NCI-H460 (cell line): ENCODE results near the gene AP3B2. TPM values are rescaled to one million over a fixed set of nuclear protein-coding genes. Genes with fewer than 3 reads are reported as not detected.
A peak's percentile ranks its signal among the peaks of the same experiment; 100 is the strongest.
"Not testable (repeated sequence)": the region's sequence is repeated elsewhere in the genome, so short reads cannot be mapped to it uniquely, and the experiment has no call there.

Experiments
- DNase-seq: peaks from one replicate; pipeline ENCODE4 v3.0.0-alpha.2; 2016; ENCODE audit warnings: low read depth; ENCODE audit errors: extremely low read depth
- total RNA-seq: library from RNA; depleted of rRNA; stranded (reverse); fragments of >200 nt; shearing (Covaris generic); gene quantifications from 2 replicates; pipeline ENCODE4 v1.2.3, GENCODE V29; 2014

The AP3B2 gene
- total RNA-seq, 1 experiment from 2014 or later: 0.89 TPM

- no peak for DNase-seq
These were observed 58.0 kb downstream of the AP3B2 start for GRCh38 chr15:82651708-82652107.

DNA sequence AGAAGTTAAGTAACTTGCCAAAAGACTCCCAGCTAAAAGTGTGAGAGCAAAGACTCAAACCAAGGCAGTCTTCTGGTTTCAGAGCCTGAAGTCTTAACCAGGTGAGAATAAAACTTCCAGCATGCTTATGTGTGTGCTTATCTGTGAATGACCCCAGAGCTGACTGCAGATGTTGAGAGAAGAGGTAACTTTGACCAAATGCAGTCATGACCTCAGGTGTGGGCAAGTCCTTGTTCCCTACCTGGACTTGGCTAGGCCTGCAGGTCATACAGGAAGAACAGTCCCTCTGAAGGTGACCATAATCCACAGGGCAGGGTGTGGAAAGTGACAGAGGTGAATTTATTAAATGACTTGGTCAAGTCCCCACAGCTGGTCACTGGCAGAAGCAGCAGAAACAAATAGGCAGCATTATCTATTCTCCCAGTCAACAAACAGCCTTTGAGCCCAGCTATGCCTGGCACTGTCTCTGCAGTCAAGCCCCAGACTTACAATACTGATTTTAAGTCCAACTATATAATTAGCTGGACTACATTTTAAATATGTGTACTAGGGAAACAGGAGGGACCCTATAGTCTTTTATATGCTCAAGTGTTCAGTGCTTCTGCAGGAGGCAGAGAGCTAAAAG, 59.5 kb downstream of the AP3B2 start:
- no peak for DNase-seq

DNA sequence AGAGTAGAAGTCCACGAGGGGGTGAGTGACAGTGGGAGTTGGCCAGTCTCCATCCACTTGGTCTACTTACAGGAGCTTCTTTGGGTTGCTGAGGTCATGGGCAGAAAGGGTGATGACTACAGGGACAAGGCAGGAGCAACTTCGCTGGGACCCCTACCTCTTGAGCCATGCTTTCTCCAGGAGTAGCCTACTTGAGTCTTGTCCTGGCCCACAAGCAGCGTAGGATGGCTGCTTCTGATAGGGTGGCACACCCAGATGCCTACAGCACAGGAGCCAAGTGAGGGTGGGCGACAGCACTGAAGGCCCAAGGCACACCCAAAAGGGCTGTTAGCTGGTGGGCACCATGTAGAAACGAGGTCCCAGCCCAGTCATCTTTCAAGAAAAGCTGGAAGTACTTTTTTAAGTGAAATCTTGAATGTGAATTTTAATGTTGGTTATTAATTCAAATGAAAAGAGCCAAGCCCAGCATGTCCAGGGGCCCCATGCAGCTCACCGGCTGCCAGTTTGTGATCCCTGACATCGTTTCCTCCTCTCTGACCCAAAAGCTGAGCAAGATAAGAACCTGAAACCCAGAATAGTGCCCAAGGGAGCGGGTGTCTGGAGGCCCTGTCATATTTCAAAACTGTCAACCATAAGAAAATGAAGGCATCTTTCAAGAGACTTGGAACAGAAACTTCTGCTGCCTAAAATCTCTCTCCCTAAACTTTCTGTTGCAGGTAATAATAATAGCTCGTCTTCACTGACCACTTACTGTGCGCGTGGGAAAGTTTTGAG, 60.3 kb downstream of the AP3B2 start:
- no peak for DNase-seq

DNA sequence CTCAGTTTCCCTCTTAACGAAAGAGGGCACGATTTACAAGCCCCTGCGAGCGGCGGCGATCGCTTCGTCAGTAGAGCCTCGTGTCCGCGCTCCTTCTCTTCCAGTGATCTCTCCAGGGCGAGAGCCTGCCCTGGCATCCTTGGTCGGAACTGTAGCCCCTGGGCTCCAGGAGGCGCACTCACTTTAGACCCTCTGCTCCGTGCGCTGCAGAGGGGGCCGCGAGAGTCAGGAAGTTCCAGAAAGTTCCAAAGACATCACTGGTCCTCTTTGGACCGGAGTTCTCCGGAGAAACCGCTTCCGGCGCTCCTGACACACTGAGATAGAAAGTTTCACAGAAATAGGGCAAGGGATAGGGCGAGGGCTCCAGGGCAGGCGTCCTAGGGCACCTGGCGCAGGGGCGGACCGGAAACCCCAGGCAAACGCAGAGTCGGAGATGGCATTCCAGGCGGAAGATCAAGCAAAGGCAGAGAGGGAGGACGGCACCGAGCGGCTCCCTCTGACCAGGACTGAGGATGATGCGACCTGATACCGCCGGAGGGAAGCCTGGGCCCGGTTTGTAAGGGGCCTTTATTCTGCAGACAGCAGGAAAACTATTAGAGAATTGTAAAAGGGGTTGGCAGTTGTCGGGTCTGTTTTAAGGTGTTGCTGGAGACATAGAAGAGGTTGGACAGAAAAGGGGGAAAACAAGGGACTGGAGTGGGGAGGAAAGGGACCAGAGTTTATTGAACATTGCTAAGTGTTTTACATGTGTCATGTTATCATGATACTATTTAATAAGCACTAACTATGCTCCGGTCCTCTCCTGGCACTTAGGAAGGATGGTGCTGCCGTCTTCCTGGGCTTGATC, 61.2 kb downstream of the AP3B2 start:
- DNase-seq: no peak

DNA sequence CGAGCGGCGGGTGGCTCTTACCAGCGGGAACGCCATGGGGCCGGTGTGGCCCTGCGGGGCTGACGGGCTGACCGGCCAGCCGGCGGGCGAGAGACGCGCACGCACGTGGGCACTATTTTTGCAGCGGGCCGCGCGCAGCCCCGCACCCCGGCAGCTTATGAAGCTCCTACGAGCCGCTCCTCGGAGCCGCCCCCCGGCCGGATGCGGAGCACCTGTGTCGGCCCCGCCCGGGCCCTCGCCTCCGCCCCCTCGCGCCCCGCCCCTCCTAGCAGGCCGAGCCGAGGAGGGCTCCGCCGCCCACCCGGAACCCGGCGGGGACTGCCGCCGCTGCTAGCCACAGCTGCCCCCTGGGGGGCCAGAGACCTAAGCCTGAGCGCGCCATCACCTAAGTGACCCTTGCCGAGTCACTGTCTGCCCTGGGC, 61.8 kb downstream of the AP3B2 start:
- DNase-seq: no peak

DNA sequence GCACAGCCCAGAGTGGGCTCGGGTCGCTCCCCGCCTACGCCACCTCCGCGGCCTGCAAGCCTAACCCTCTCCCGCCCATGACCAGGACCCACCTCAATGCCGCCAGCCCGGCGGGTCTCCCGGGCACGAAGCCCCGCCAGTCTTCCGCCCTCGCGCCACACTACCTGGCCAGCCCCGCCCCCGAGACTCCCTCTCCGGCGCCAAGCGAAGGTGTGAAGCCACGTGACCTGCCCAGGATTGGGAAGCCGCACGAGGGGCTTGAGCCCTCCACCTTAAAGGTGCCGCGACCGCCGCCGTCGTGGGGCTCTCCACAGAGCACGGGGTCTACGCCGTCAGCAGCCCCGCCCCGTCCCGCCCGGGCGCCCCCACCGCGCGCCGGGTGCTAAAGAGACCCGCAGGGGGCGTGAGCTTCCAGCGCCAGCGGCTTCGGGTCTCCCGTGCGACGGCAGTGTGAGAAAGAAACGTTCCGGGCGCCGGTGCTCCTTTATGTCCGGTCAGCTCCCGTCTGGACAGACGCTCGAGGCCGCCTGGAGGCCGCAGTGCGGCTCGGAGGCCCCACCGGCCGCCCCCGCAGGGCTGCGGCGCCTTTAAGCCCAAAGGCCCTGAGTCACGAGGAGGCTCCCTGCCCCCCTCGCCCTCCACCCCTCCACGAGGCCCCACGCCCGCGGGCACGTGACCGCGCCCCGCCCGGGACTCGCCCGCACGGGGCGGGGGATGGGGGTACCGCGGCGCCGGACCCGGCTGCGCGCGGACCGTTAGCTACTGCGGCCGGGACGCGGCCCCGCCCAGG, 62.4 kb downstream of the AP3B2 start, which contains the start of gene CPEB1:
CPEB1 (minus strand) TSS at position 319 of the 790 bp plus-strand sequence. CDS start 18,904 bp downstream, outside the sequence.
- DNase-seq: peak; percentile 18

DNA sequence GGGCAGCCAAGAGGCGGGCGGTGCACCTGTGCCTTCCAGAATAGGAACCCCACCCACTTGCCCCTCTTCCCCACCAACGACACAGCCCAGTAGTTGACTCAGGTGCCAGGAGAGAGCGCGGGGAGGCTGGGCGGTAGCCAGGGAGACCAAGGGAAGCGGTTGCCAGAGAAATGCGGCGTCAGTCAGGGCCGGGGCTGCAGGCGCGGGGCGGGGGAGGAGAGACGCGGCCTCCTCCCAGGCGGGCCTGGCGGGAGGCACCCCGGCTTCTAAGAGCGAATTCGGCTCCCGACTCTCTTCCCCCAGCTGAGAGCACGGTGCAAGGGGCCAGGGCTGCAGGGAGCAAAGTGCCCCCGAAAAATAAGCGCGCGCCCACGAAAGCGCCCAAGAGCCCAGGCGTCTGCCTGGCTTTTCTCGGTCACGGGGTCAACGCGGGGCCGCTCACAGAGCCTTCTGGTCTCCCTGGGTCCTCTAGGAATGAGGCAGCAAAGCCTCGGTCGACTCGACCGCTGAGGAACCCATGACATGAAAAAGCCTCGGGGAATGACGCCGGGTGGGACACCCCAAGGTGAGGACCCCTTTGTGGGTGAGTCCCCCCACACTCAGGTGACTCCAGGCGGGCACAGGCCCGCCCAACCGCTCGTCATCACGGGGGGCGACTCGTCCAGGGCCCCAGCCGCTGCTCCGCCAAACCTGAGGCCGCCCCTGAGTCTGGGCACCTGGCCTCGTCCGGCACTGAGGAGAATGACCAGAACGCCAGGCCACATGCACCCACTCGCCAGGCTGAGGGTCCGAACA, 63.2 kb downstream of the AP3B2 start:
- DNase-seq: no peak

DNA sequence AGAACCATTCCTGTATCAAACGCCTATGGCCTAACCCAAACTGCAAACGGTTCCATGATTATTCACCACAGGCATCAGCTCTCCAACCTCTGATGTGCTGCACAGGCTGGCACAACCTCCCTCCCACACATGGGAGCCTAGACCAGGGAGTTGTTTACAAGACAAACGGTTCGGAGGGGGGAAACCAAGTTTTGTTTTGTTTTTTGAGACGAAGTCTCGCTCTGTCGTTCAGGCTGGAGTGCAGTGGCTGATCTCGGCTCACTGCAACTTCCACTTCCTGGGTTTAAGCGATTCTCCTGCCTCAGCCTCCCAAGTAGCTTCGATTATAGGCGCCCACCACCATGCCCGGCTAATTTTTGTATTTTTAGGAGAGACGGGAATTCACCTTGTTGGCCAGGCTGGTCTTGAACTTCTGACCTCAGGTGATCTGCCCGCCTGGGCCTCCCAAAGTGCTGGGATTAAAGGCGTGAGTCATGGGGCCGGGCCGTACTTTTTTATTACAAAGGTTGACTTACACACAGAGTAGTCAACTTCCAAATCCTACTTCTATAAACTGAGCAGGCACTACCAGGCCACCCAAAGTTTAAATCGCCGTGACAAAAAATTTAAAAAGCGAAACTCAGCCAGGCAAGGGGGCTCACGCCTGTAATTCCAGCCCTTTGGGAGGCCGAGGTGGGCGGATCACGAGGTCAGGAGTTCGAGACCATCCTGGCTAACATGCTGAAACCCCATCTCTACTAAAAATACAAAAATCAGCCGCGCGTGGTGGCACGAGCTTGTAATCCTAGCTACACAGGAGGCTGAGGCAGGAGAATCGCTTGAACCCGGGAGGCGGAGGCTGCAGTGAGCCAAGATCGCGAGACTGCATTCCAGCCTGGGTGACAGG, 64.5 kb downstream of the AP3B2 start:
- not testable (repeated sequence) for DNase-seq

DNA sequence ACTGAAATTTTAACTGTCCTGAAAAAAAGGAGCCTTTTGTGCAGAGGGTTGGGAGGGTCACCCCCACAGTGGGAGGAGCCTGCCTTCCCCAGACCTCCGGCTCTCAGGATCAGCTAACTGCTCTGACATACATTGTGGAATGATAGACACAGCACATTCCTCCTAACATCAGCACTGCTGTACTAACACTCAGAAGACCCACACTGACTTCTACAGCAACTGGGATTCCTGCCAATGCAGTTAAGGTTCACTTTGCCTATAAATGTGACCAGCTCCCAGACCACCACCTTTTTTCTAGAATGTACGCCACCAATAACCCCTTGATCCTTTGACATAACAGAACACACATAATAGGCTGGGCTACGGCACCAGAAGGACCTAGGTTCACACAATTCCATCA, 65.7 kb downstream of the AP3B2 start:
- DNase-seq: no peak

DNA sequence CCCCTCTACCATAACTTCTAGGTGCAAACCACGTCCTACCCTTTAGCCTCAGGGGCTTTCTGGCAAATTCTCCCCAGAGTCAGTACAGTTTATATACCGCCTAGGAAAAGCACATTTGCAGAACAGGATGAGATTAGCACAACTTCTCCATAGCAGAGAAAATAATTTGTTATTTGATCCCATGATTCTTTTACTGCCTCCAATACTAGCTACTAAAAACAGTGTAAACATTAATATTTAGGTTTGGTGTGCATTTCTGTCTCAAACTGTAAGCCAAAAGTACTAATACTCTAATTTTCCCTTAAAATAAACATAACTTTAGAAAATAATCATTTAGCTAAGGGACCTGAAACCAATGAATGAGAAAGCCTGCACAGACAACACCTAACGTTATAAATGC, 67.0 kb downstream of the AP3B2 start:
- no peak for DNase-seq

GRCh38 chr15:82641129-82641798, 68.4 kb downstream of the AP3B2 start:
- DNase-seq: no peak

DNA sequence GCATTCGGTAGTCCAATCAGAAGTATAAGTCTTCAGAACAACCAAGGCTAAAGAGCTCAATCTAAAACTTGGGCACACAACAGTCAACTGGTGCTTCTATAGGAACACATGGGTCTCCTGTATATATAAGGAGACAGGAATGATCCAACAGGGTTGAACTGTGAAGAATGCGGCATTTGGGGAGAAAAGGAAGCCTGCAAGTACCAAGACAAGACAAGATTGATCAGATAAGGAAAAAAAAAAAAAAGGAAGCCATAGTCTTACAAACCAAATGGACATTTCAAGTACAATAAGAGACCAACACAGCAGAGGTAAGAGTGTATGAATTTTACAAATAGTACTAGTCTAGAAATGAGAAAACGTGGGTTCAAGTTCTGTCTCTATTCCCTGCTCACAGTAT, 69.0 kb downstream of the AP3B2 start:
- no peak for DNase-seq

DNA sequence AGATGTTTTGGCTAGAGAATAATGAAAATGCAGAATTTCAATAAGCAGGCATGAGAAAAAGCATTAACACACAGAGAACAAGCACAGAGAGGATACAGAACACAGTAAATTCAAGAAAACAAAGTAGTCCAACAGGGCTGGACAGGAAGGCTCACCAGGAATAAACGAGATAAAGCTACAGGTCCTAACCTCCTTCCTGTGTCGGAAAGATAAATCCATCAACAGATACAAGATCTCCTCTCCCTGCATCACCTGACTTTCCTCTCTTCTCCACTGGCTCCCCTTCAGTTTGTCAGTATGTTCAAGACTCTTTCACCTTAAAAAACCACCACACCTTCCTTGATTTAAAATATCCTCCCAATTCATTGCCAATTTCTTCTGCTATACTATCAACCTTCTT, 73.9 kb downstream of the AP3B2 start:
- DNase-seq: no peak

- DNase-seq: no peak
These were observed 79.6 kb downstream of the AP3B2 start for GRCh38 chr15:82630033-82630432.

DNA sequence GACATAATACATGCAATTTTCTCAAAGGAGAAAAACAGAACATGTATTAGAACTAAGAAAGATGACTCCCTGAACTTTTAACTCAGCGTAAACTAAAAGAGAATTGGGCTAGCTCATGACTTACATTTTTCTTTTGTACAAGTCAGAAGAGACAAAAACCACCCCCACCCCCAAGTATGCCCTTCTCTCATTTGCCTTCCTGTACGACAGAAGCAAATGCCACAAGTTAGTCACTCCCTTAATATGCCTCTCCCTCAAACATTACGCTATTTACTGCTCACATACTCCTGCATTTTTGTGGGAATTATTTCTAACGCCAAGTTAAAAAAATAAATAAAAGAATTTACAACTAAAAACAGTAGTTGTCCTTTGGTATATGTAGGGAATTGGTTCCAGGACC, 84.5 kb downstream of the AP3B2 start:
- DNase-seq: no peak

DNA sequence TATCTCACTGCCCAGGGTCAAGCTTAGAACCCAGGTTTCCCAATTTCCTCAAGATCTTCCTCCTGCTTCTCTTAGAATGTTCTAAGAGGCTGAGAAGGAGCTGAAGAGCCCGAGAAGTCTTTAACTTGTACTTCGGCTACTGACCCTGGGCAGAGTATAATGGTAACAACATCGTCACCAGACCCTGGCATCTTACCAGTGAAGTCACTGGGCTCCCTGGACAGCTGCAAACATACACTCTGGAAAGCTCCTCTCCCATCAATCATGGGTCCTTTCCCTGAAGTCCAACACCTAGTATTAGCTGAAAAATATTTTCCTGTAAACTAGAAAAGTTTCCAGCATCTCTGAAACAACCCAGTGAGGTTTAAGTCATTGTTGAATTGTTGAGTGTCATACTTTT, 85.2 kb downstream of the AP3B2 start:
- no peak for DNase-seq

GRCh38 chr15:82624008-82624407, 85.7 kb downstream of the AP3B2 start:
- DNase-seq: no peak

DNA sequence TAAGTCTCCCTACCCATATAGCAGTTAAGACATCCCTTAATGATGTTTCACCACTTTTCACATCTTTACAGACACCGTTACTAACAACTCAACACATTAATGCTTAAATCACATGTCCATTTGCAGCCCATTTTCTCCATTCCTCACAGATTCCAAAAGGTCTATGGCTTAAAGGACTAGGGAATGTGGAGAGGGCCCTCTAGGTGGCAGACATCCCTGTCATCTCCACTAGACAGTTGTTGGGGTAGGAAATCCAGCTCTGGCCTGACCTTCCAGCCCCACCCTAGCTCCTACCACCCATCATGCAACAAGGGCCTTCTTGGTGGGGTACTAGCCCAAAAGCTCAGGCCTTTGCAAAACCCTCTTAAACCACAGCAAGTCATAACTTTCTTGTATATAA, 87.7 kb downstream of the AP3B2 start:
- no peak for DNase-seq
